CD4-positive, alpha-beta memory T cell (primary cell): ENCODE data around the gene DBF4. TPM values are rescaled to one million over a fixed set of nuclear protein-coding genes. Genes with fewer than 3 reads are reported as not detected.

ENCODE experiments used
- CTCF ChIA-PET: fragments of 350-600 bp; sonication (Branson Sonifier 250); formaldehyde crosslinking; loops from one replicate; lab custom pipeline; 2021; ENCODE audit warnings: inconsistent platforms; ENCODE audit not compliant: partially characterized antibody; lab: Charles Lee
- POLR2A ChIA-PET: fragments of 350-600 bp; sonication (Branson Sonifier 250); formaldehyde crosslinking; loops from one replicate; lab custom pipeline; 2021; ENCODE audit not compliant: partially characterized antibody; lab: Charles Lee
- DNase-seq, 5 donors: peaks; one replicate each; pipeline versions ENCODE4 v3.0.0 to v3.0.0-alpha.2; 2020 to 2022; ENCODE audit warnings: mixed read lengths in 1 of 5
- H3K27ac ChIP-seq: one replicate; pipeline ENCODE4 v1.7.0; 2013; ENCODE audit warnings: low read depth, low read length
- H3K27me3 ChIP-seq: 2 replicates; pipeline ENCODE4 v1.7.0; 2013; ENCODE audit warnings: mild to moderate bottlenecking, low read length, moderate library complexity; ENCODE audit not compliant: insufficient read depth
- H3K36me3 ChIP-seq: 2 replicates; pipeline ENCODE4 v1.7.0; 2013; ENCODE audit warnings: mild to moderate bottlenecking, low read length, moderate library complexity; ENCODE audit not compliant: insufficient read depth
- H3K4me1 ChIP-seq: 2 replicates; pipeline ENCODE4 v1.7.0; 2013; ENCODE audit warnings: mild to moderate bottlenecking, low read length, moderate library complexity; ENCODE audit not compliant: insufficient read depth
- H3K4me3 ChIP-seq, 2 donors: one replicate each; pipeline ENCODE4 v1.7.0; 2013; ENCODE audit warnings: low read length in 2 of 2, mild to moderate bottlenecking in 1 of 2
- H3K9me3 ChIP-seq, 2 donors: one replicate each; pipeline ENCODE4 v1.7.0; 2013; ENCODE audit warnings: low read length in 2 of 2, control low read depth in 1 of 2; ENCODE audit not compliant: control insufficient read depth in 1 of 2
- H3K27ac Mint-ChIP-seq, 7 donors: one replicate each; pipeline ENCODE4 v1.8.0; 2020 to 2021; ENCODE audit warnings: mixed read lengths in 7 of 7, mild to moderate bottlenecking in 6 of 7, inconsistent platforms in 3 of 7, moderate library complexity in 3 of 7
- H3K27me3 Mint-ChIP-seq, 2 donors: one replicate each; pipeline ENCODE4 v1.8.0; 2020 to 2021; ENCODE audit warnings: mixed read lengths in 2 of 2
- H3K36me3 Mint-ChIP-seq, 2 donors: one replicate each; pipeline ENCODE4 v1.8.0; 2020 to 2021; ENCODE audit warnings: mixed read lengths in 2 of 2, inconsistent platforms in 1 of 2, mild to moderate bottlenecking in 1 of 2
- H3K4me1 Mint-ChIP-seq, 4 donors: one replicate each; pipeline ENCODE4 v1.8.0; 2020 to 2021; ENCODE audit warnings: mixed read lengths in 4 of 4, mild to moderate bottlenecking in 1 of 4
- H3K4me3 Mint-ChIP-seq, 8 donors: one replicate each; pipeline ENCODE4 v1.8.0; 2020 to 2021; ENCODE audit warnings: mixed read lengths in 8 of 8, mild to moderate bottlenecking in 7 of 8, moderate library complexity in 6 of 8, inconsistent platforms in 3 of 8
- H3K9me3 Mint-ChIP-seq, 8 donors: one replicate each; pipeline ENCODE4 v1.8.0; 2020 to 2021; ENCODE audit warnings: mixed read lengths in 8 of 8, mild to moderate bottlenecking in 5 of 8, inconsistent platforms in 3 of 8, moderate library complexity in 1 of 8
- intact Hi-C: fragments of 100-400 bp; cut with micrococcal nuclease; formaldehyde crosslinking; loops from one replicate; pipeline ENCODE4 v1.15.1; 2023
- polyA plus RNA-seq, 2 donors: library from polyadenylated mRNA; unstranded; fragments of 300-500 nt; fragmentation: Illumina TruSeq; gene quantifications; one replicate each; pipeline ENCODE4 v1.2.3, GENCODE V29; 2021
- total RNA-seq, 2 experiments: library from RNA; stranded (reverse); gene quantifications; one replicate each; pipeline ENCODE4 v1.2.3, GENCODE V29; 2021

Gene DBF4
- total and polyA plus RNA-seq, 4 experiments from 2014 or later, result 25.3 to 29.1 (median 27.9) TPM

GRCh38 chr7:87933605-87933952, 57.3 kb downstream of the DBF4 start:
- Mint-ChIP-seq H3K4me3 (peak overlapping the region; percentile 88 to 93 (median 92)), H3K9me3 (no peaks in the 10 kb centered on the region), H3K27me3 (peaks cover 0 to 2% of the 10 kb centered on the region in 2 donors), H3K36me3 (no peaks in the 10 kb centered on the region), H3K27ac (peak overlapping the region in 5 of 7 donors; percentile 0 to 84 (median 69)), H3K4me1 (peaks cover 10 to 20% (median 12%) of the 10 kb centered on the region in 4 donors)
- peak overlapping the region; percentile 15 for H3K27ac ChIP-seq
- peaks cover 13% of the 10 kb centered on the region for H3K4me1 ChIP-seq
- H3K4me3 ChIP-seq, result peak overlapping the region in 1 of 2 donors; percentile 64
- H3K36me3 ChIP-seq, result no peaks in the 10 kb centered on the region
- no peaks in the 10 kb centered on the region for H3K27me3 ChIP-seq
- intact Hi-C loops, result loop anchor here (5.0 kb wide), 1 partner anchor 306 kb away; the partner anchor contains the start of gene RUNDC3B
- POLR2A ChIA-PET, result interaction anchor here (0.8 to 2.6 kb wide), 5 partner anchors 48 to 782 kb away, joined by 3 to 22 read pairs (median 3); partner anchors contain the start of genes CROT, DBF4, DMTF1 and SLC25A40
- DNase-seq, result no peak
- CTCF ChIA-PET, result interaction anchor here (0.7 to 1.8 kb wide), 7 partner anchors 9 to 281 kb away, joined by 3 to 7 read pairs (median 3); partner anchors contain the start of genes DBF4 and SLC25A40
- no peaks in the 10 kb centered on the region for H3K9me3 ChIP-seq

DNA sequence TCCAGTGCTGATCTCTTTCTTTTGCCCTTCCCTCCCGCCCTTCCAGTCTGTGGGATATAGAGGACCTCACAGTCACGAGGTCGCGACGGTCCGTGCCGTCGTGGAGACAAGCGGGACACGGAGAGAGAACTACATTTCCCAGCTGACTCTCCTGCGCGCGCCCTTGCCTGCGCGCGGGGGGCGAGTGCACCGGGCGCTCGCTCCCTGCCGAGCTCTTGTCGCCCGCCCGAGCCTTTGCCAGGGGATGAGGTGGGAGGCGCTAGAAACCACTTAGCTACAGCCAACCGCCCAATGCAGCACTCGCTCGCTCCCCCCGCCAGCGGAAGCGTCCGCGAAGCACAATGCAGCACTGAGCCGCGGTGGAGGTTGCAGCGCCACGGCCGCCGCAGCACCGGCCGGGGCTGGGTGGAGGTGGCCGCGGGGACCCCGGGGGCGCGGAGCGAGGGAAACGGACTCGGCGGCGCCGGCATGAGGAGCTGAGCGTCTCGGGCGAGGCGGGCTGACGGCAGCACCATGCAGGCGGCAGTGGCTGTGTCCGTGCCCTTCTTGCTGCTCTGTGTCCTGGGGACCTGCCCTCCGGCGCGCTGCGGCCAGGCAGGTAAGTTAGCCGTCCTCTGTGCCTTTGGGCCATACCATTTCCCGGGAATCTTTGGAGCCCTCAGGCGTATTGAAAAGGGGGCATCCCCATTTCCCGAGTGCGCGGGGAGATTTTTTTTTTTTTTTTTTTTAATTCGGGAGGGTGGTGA, 57.8 kb downstream of the DBF4 start, which contains the start of gene ADAM22:
TSS of gene ADAM22 (plus strand) at position 299 of the 746 bp plus-strand sequence. CDS start at position 514, 215 bp downstream.
- Histone ChIP-seq H3K9me3 (no peaks in the 10 kb centered on the region), H3K4me1 (peaks cover 13% of the 10 kb centered on the region), H3K27me3 (no peaks in the 10 kb centered on the region), H3K4me3 (peak within 1 kb of the TSS; percentile 52 to 64), H3K27ac (peak within 1 kb of the TSS; percentile 15), H3K36me3 (no peaks in the 10 kb centered on the region)
- intact Hi-C loops, result loop anchor here (1.0 to 5.0 kb wide), 4 partner anchors 58 to 715 kb away; partner anchors contain the start of genes DBF4, RUNDC3B, SLC25A40 and SRI
- Mint-ChIP-seq H3K4me1 (peaks cover 10 to 20% (median 12%) of the 10 kb centered on the region in 4 donors), H3K27ac (peak within 1 kb of the TSS; percentile 55 to 85 (median 74)), H3K36me3 (peaks cover 0 to 2% of the 10 kb centered on the region in 2 donors), H3K9me3 (no peaks in the 10 kb centered on the region), H3K4me3 (peak within 1 kb of the TSS; percentile 88 to 93 (median 92)), H3K27me3 (no peaks in the 10 kb centered on the region)
- POLR2A ChIA-PET, result interaction anchor here (0.6 to 2.6 kb wide), 7 partner anchors 35 to 782 kb away, joined by 3 to 22 read pairs (median 3); partner anchors contain the start of genes CROT, DBF4, DMTF1 and SLC25A40
- peak; percentile 80 to 84 (median 81) for DNase-seq
- CTCF ChIA-PET, result interaction anchor here (0.5 to 1.8 kb wide), 8 partner anchors 10 to 280 kb away, joined by 3 to 7 read pairs (median 3); partner anchors contain the start of genes DBF4 and SLC25A40

GRCh38 chr7:87934699-87935383, 58.5 kb downstream of the DBF4 start:
- Mint-ChIP-seq H3K4me1 (peaks cover 10 to 20% (median 12%) of the 10 kb centered on the region in 4 donors), H3K36me3 (peaks cover 0 to 2% of the 10 kb centered on the region in 2 donors), H3K27ac (peak overlapping the region in 5 of 7 donors; percentile 49 to 74 (median 69)), H3K9me3 (no peaks in the 10 kb centered on the region), H3K27me3 (no peaks in the 10 kb centered on the region), H3K4me3 (peak overlapping the region; percentile 88 to 93 (median 92))
- Histone ChIP-seq H3K27ac (peak overlapping the region; percentile 15), H3K27me3 (no peaks in the 10 kb centered on the region), H3K4me3 (peak overlapping the region; percentile 52 to 64), H3K9me3 (no peaks in the 10 kb centered on the region), H3K36me3 (no peaks in the 10 kb centered on the region), H3K4me1 (peaks cover 13% of the 10 kb centered on the region)
- intact Hi-C loops, result loop anchor here (1.0 to 5.0 kb wide), 4 partner anchors 59 to 716 kb away; partner anchors contain the start of genes DBF4, RUNDC3B, SLC25A40 and SRI
- ChIA-PET CTCF (interaction anchor here (0.5 to 1.8 kb wide), 9 partner anchors 9 to 279 kb away, joined by 3 to 7 read pairs (median 3); no protein-coding TSS in a partner anchor), POLR2A (interaction anchor here (0.6 to 2.6 kb wide), 3 partner anchors 36 to 71 kb away, joined by 3 to 22 read pairs (median 3); partner anchors contain the start of genes DBF4 and SLC25A40)
- DNase-seq, result peak in 4 of 5 donors; percentile 9 to 18 (median 12)

DNA sequence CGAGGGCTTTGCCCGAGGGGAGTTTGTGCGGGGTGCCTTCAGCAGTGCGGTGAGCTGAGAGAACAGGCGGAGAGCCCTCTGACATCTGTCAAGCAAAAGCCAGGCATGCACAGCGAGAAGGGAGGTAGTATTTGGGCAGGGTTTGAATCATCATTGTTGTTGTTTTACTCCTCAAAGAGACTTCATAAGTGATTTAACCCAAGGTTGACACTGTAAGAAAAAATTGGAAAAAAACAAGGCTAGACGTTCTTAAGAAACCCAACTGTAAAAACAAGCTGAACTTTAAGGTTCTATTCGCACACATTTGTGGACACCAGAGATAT, 59.1 kb downstream of the DBF4 start:
- no peaks in the 10 kb centered on the region for H3K27me3 ChIP-seq
- peak overlapping the region; percentile 17 to 64 for H3K4me3 ChIP-seq
- Mint-ChIP-seq H3K36me3 (peaks cover 0 to 2% of the 10 kb centered on the region in 2 donors), H3K4me1 (peaks cover 10 to 20% (median 12%) of the 10 kb centered on the region in 4 donors), H3K4me3 (peak overlapping the region; percentile 66 to 92 (median 80)), H3K9me3 (no peaks in the 10 kb centered on the region), H3K27me3 (no peaks in the 10 kb centered on the region), H3K27ac (no peak overlapping the region)
- ChIA-PET CTCF (interaction anchor here (0.6 to 1.8 kb wide), 4 partner anchors 9 to 177 kb away, joined by 3 to 7 read pairs (median 4); no protein-coding TSS in a partner anchor), POLR2A (interaction anchor here (2.6 kb wide), 1 partner anchor 60 kb away, joined by 22 read pairs; the partner anchor contains the start of genes DBF4 and SLC25A40)
- intact Hi-C loops, result no loop called here
- no peaks in the 10 kb centered on the region for H3K9me3 ChIP-seq
- no peak overlapping the region for H3K27ac ChIP-seq
- peaks cover 13% of the 10 kb centered on the region for H3K4me1 ChIP-seq
- no peak for DNase-seq
- no peaks in the 10 kb centered on the region for H3K36me3 ChIP-seq

GRCh38 chr7:87941138-87941537, 64.8 kb downstream of the DBF4 start:
- POLR2A ChIA-PET, result no interaction called here
- CTCF ChIA-PET, result no interaction called here
- H3K27ac ChIP-seq, result no peak overlapping the region
- no peak overlapping the region for H3K27ac Mint-ChIP-seq
- H3K4me1 ChIP-seq, result no peaks in the 10 kb centered on the region
- H3K4me3 Mint-ChIP-seq, result no peak overlapping the region
- no peaks in the 10 kb centered on the region for H3K9me3 ChIP-seq
- H3K4me3 ChIP-seq, result no peak overlapping the region
- H3K27me3 ChIP-seq, result no peaks in the 10 kb centered on the region
- no peak for DNase-seq
- intact Hi-C loops, result no loop called here
- H3K36me3 Mint-ChIP-seq, result peaks cover 0 to 2% of the 10 kb centered on the region in 2 donors
- H3K36me3 ChIP-seq, result no peaks in the 10 kb centered on the region
- no peaks in the 10 kb centered on the region for H3K27me3 Mint-ChIP-seq
- H3K9me3 Mint-ChIP-seq, result no peaks in the 10 kb centered on the region
- peaks cover 0 to 5% (median 0%) of the 10 kb centered on the region in 4 donors for H3K4me1 Mint-ChIP-seq

GRCh38 chr7:87944547-87944946, 68.3 kb downstream of the DBF4 start:
- POLR2A ChIA-PET, result no interaction called here
- H3K9me3 ChIP-seq, result no peaks in the 10 kb centered on the region
- DNase-seq, result no peak
- CTCF ChIA-PET, result interaction anchor here (0.6 to 1.7 kb wide), 3 partner anchors 9 to 596 kb away, joined by 3 to 4 read pairs (median 3); no protein-coding TSS in a partner anchor
- H3K4me1 ChIP-seq, result no peaks in the 10 kb centered on the region
- H3K27me3 ChIP-seq, result no peaks in the 10 kb centered on the region
- H3K27ac Mint-ChIP-seq, result peak overlapping the region in 1 of 7 donors; percentile 72
- H3K9me3 Mint-ChIP-seq, result peaks cover 0 to 2% (median 0%) of the 10 kb centered on the region in 8 donors
- H3K4me3 ChIP-seq, result no peak overlapping the region
- H3K4me3 Mint-ChIP-seq, result no peak overlapping the region
- no peaks in the 10 kb centered on the region for H3K36me3 ChIP-seq
- no peaks in the 10 kb centered on the region for H3K36me3 Mint-ChIP-seq
- no peaks in the 10 kb centered on the region for H3K27me3 Mint-ChIP-seq
- no peak overlapping the region for H3K27ac ChIP-seq
- intact Hi-C loops, result no loop called here
- H3K4me1 Mint-ChIP-seq, result peaks cover 0 to 5% (median 0%) of the 10 kb centered on the region in 4 donors
